Measurements from ENCODE around the gene LIN37. TPM values are rescaled to one million over a fixed set of nuclear protein-coding genes. Genes with fewer than 3 reads are reported as not detected.

LIN37 gene
- total RNA-seq, 1 experiment from 2014 or later: 23.5 TPM

DNA sequence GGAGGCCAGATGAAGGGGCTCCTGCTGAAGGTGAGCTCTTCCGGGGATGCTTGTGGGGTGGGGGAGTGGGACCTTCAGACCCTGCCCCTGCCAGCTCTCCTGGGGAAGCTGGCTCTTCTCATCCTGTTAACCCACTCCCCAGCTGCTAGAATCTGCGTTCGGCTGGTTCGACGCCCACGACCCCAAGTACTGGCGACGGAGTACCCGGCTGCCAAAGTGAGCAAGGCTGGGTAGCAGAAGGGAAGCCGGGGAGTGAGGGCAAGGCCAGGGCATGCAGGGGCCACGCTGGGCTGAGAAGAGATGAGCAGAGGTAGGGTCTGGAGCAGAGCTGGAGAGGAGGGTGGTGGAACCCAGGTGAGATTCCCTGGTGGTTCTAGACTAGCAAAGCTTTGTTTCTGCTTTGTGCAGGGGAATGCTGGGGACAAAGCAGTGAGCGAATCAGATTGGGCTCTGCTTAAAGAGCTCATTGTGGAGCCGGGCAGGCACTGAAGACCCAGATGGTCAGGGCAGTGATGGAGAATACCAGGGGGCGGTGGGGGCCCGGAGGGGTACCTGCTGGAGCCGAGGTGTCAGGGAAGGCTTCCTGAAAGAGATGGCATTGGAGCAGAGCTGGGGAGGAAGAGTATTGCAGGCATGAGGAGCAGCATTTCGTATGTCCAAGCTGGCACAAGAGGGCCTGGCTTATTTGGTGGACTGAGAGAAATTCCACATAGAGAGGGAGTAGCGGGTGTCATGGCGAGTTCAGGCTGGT is 20.2 kb upstream of the LIN37 start:
- ChIA-PET CTCF (interaction anchor here (0.6 kb wide), 1 partner anchor 20 kb away, joined by 3 read pairs; the partner anchor contains the start of gene LIN37), POLR2A (interaction anchor here (0.5 to 0.7 kb wide), 2 partner anchors 49 to 90 kb away, joined by 3 to 9 read pairs; no protein-coding TSS in a partner anchor)
- DNase-seq (ENCODE audit: low read depth, low spot score): no peak
- Histone ChIP-seq H3K9me3 (ENCODE audit: control insufficient read depth, insufficient read depth, low read depth, low read length) (no peaks in the 10 kb centered on the region), H3K4me3 (ENCODE audit: low read depth in 2 of 2, low read length in 2 of 2) (no peak overlapping the region), H3K27ac (ENCODE audit: low read length) (no peak overlapping the region), H3K27me3 (ENCODE audit: control insufficient read depth, insufficient read depth, low read length) (no peaks in the 10 kb centered on the region), H3K4me1 (ENCODE audit: control insufficient read depth, insufficient read depth, low read length) (no peaks in the 10 kb centered on the region), H3K36me3 (ENCODE audit: control insufficient read depth, insufficient read depth, low read length) (peaks cover 25% of the 10 kb centered on the region)
- TF ChIP-seq, protein P1, sequence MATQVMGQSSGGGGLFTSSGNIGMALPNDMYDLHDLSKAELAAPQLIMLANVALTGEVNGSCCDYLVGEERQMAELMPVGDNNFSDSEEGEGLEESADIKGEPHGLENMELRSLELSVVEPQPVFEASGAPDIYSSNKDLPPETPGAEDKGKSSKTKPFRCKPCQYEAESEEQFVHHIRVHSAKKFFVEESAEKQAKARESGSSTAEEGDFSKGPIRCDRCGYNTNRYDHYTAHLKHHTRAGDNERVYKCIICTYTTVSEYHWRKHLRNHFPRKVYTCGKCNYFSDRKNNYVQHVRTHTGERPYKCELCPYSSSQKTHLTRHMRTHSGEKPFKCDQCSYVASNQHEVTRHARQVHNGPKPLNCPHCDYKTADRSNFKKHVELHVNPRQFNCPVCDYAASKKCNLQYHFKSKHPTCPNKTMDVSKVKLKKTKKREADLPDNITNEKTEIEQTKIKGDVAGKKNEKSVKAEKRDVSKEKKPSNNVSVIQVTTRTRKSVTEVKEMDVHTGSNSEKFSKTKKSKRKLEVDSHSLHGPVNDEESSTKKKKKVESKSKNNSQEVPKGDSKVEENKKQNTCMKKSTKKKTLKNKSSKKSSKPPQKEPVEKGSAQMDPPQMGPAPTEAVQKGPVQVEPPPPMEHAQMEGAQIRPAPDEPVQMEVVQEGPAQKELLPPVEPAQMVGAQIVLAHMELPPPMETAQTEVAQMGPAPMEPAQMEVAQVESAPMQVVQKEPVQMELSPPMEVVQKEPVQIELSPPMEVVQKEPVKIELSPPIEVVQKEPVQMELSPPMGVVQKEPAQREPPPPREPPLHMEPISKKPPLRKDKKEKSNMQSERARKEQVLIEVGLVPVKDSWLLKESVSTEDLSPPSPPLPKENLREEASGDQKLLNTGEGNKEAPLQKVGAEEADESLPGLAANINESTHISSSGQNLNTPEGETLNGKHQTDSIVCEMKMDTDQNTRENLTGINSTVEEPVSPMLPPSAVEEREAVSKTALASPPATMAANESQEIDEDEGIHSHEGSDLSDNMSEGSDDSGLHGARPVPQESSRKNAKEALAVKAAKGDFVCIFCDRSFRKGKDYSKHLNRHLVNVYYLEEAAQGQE (IDR thresholded peaks at IDR 0.05; ENCODE audit: insufficient read depth in 1 of 2, low read depth in 2 of 2, low read length in 1 of 2): no peak
- no peak for TF ChIP-seq POLR2AphosphoS5 (IDR thresholded peaks at IDR 0.05; ENCODE audit: low read depth, low read length)
- TF ChIP-seq SIN3A (IDR thresholded peaks at IDR 0.05; ENCODE audit: borderline replicate concordance, insufficient read depth, low read depth, low read length): no peak
- TF ChIP-seq TCF7L2 (IDR thresholded peaks at IDR 0.05; ENCODE audit: low read depth, low read length): no peak
- TF ChIP-seq, protein P2, sequence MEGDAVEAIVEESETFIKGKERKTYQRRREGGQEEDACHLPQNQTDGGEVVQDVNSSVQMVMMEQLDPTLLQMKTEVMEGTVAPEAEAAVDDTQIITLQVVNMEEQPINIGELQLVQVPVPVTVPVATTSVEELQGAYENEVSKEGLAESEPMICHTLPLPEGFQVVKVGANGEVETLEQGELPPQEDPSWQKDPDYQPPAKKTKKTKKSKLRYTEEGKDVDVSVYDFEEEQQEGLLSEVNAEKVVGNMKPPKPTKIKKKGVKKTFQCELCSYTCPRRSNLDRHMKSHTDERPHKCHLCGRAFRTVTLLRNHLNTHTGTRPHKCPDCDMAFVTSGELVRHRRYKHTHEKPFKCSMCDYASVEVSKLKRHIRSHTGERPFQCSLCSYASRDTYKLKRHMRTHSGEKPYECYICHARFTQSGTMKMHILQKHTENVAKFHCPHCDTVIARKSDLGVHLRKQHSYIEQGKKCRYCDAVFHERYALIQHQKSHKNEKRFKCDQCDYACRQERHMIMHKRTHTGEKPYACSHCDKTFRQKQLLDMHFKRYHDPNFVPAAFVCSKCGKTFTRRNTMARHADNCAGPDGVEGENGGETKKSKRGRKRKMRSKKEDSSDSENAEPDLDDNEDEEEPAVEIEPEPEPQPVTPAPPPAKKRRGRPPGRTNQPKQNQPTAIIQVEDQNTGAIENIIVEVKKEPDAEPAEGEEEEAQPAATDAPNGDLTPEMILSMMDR (IDR thresholded peaks at IDR 0.05): no peak
- BruUV-seq (replicated peaks): no TSS peak
- intact Hi-C loops (cut with micrococcal nuclease; ENCODE audit: unreplicated experiment): no loop called here
- in situ Hi-C loops (cut with HindIII; ENCODE audit: low pct_unique_long_range_greater_than_20kb, low sequenced_read_pairs): no loop called here
- no peak for ATAC-seq

DNA sequence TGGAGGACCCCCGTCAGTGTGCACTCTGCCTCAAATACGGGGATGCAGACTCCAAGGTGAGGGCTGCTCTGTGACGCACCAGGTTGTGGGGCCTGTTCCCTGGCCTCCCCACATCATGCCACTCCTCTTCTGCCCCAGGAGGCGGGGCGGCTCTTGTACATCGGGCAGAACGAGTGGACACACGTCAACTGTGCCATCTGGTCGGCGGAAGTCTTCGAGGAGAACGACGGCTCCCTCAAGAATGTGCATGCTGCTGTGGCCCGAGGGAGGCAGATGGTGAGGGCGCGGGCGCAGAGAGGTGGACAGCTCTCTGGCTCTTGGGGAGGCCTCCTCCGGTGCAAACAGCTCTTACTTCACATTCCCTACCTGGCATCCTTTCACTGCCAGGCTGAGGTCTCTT is 19.4 kb upstream of the LIN37 start:
- no peak overlapping the region for H3K27ac ChIP-seq (ENCODE audit: low read length)
- TF ChIP-seq SIN3A (IDR thresholded peaks at IDR 0.05; ENCODE audit: borderline replicate concordance, insufficient read depth, low read depth, low read length): no peak
- TF ChIP-seq, protein P1 (IDR thresholded peaks at IDR 0.05; ENCODE audit: insufficient read depth in 1 of 2, low read depth in 2 of 2, low read length in 1 of 2): no peak
- TF ChIP-seq, protein P2 (IDR thresholded peaks at IDR 0.05): no peak
- TF ChIP-seq TCF7L2 (IDR thresholded peaks at IDR 0.05; ENCODE audit: low read depth, low read length): no peak
- no peak for TF ChIP-seq POLR2AphosphoS5 (IDR thresholded peaks at IDR 0.05; ENCODE audit: low read depth, low read length)
- in situ Hi-C loops (cut with HindIII; ENCODE audit: low pct_unique_long_range_greater_than_20kb, low sequenced_read_pairs): no loop called here
- H3K27me3 ChIP-seq (ENCODE audit: control insufficient read depth, insufficient read depth, low read length): no peaks in the 10 kb centered on the region
- no peak overlapping the region for H3K4me3 ChIP-seq (ENCODE audit: low read depth in 2 of 2, low read length in 2 of 2)
- intact Hi-C loops (cut with micrococcal nuclease; ENCODE audit: unreplicated experiment): no loop called here
- ChIA-PET POLR2A (no interaction called here), CTCF (no interaction called here)
- no peaks in the 10 kb centered on the region for H3K4me1 ChIP-seq (ENCODE audit: control insufficient read depth, insufficient read depth, low read length)
- DNase-seq (ENCODE audit: low read depth, low spot score) (no peak), ATAC-seq (no peak)
- H3K36me3 ChIP-seq (ENCODE audit: control insufficient read depth, insufficient read depth, low read length): peaks cover 20% of the 10 kb centered on the region
- no peaks in the 10 kb centered on the region for H3K9me3 ChIP-seq (ENCODE audit: control insufficient read depth, insufficient read depth, low read depth, low read length)
- no TSS peak for BruUV-seq (replicated peaks)

Data from Panc1 (cell line).